Breast epithelium (tissue), 4 donors: ENCODE measurements around the gene SMURF1. TPM values are rescaled to one million over a fixed set of nuclear protein-coding genes. Genes with fewer than 3 reads are reported as not detected.

ENCODE experiments used
- DNase-seq, 2 donors: peaks; one replicate each; pipeline ENCODE4 v3.0.0-alpha.2; 2019; ENCODE audit warnings: low spot score in 2 of 2
- H3K27ac ChIP-seq, 2 donors: fragments of 200-600 bp; sonication (generic) in 1 of 2; one replicate each; pipeline ENCODE4 v1.5.1; 2016 to 2019; ENCODE audit warnings: mild to moderate bottlenecking in 1 of 2
- H3K27me3 ChIP-seq, 2 donors: fragments of 200-600 bp; sonication (generic) in 1 of 2; one replicate each; pipeline versions ENCODE4 v1.5.1 to v1.6.0; 2017 to 2019; ENCODE audit warnings: control low read depth in 1 of 2, mild to moderate bottlenecking in 1 of 2
- H3K36me3 ChIP-seq: fragments of 200-600 bp; one replicate; pipeline ENCODE4 v1.5.1; 2019
- H3K4me1 ChIP-seq, 2 donors: fragments of 200-600 bp; sonication (generic); one replicate each; pipeline ENCODE4 v1.5.1; 2016 to 2019; ENCODE audit warnings: control low read depth in 1 of 2
- H3K4me3 ChIP-seq, 3 donors: fragments of 200-600 bp; sonication (generic); 1 replicate in 2 of 3; 2 replicates in 1 of 3; pipeline ENCODE4 v1.5.1; 2016 to 2019; ENCODE audit warnings: mild to moderate bottlenecking in 3 of 3, moderate library complexity in 2 of 3
- H3K9me3 ChIP-seq, 2 donors: fragments of 200-600 bp; sonication (generic) in 1 of 2; one replicate each; pipeline ENCODE4 v1.5.1; 2016 to 2019; ENCODE audit warnings: control low read depth in 1 of 2
- CTCF ChIP-seq, 3 donors: fragments of 450-650 bp; IDR thresholded peaks; one replicate each; pipeline ENCODE4 v1.5.1; 2016 to 2017; ENCODE audit warnings: antibody characterized with exemption in 3 of 3, mild to moderate bottlenecking in 3 of 3, moderate library complexity in 3 of 3
- POLR2A ChIP-seq: fragments of 450-650 bp; IDR thresholded peaks from one replicate; pipeline ENCODE4 v1.6.1; 2016; ENCODE audit warnings: antibody characterized with exemption, mild to moderate bottlenecking, moderate library complexity
- POLR2AphosphoS5 ChIP-seq, 3 donors: sonication (generic); formaldehyde crosslinking; IDR thresholded peaks; one replicate each; pipeline ENCODE4 v1.6.1; 2017; ENCODE audit warnings: antibody characterized with exemption in 3 of 3
- intact Hi-C: fragments of 100-400 bp; cut with DNase I; formaldehyde crosslinking; loops from one replicate; pipeline ENCODE4 v1.15.1; 2023; ENCODE audit warnings: low total_unique reads
- total RNA-seq, 3 donors: library from RNA; depleted of rRNA; stranded (reverse); fragments of >200 nt; gene quantifications; one replicate each; pipeline ENCODE4 v1.1.0, GENCODE V29; 2016

Gene SMURF1
- total RNA-seq, 3 donors from 2014 or later, result 20.2 to 28.7 (median 25.9) TPM

- H3K4me1 ChIP-seq, result no peaks in the 10 kb centered on the region
- TF ChIP-seq POLR2AphosphoS5 (IDR thresholded peaks at IDR 0.05) (no peak), POLR2A (no peak), CTCF (IDR thresholded peaks at IDR 0.05) (no peak)
- H3K9me3 ChIP-seq, result peaks cover 0 to 9% of the 10 kb centered on the region in 2 donors
- no peak for DNase-seq
- no peaks in the 10 kb centered on the region for H3K27me3 ChIP-seq
- peaks cover 12% of the 10 kb centered on the region for H3K36me3 ChIP-seq
- no peak overlapping the region for H3K4me3 ChIP-seq
- H3K27ac ChIP-seq, result peak overlapping the region; percentile 71 to 79
- intact Hi-C loops, result loop anchor here (10.0 kb wide), 1 partner anchor 284 kb away; no protein-coding TSS in a partner anchor
Observed at GRCh38 chr7:99030457-99030856, 113.5 kb downstream of the SMURF1 start.

GRCh38 chr7:99029466-99030435 lies 114.2 kb downstream of the SMURF1 start:
- Histone ChIP-seq H3K4me3 (no peak overlapping the region), H3K27ac (peak overlapping the region; percentile 71 to 79), H3K4me1 (no peaks in the 10 kb centered on the region), H3K27me3 (no peaks in the 10 kb centered on the region), H3K36me3 (peaks cover 10% of the 10 kb centered on the region), H3K9me3 (peaks cover 0 to 9% of the 10 kb centered on the region in 2 donors)
- intact Hi-C loops, result loop anchor here (10.0 kb wide), 1 partner anchor 285 kb away; no protein-coding TSS in a partner anchor
- peak in 1 of 2 donors; percentile 17 for DNase-seq
- TF ChIP-seq POLR2AphosphoS5 (IDR thresholded peaks at IDR 0.05) (no peak), CTCF (IDR thresholded peaks at IDR 0.05) (no peak), POLR2A (no peak)

- Histone ChIP-seq H3K9me3 (peaks cover 0 to 9% of the 10 kb centered on the region in 2 donors), H3K4me3 (no peak overlapping the region), H3K27me3 (no peaks in the 10 kb centered on the region), H3K36me3 (peaks cover 10% of the 10 kb centered on the region), H3K4me1 (no peaks in the 10 kb centered on the region), H3K27ac (peak overlapping the region in 1 of 2 donors; percentile 79)
- DNase-seq, result no peak
- TF ChIP-seq POLR2AphosphoS5 (IDR thresholded peaks at IDR 0.05) (no peak), CTCF (IDR thresholded peaks at IDR 0.05) (no peak), POLR2A (no peak)
- intact Hi-C loops, result no loop called here
Observed at GRCh38 chr7:99028261-99028973, 115.5 kb downstream of the SMURF1 start.

- no peak for DNase-seq
- Histone ChIP-seq H3K27me3 (no peaks in the 10 kb centered on the region), H3K27ac (peak overlapping the region in 1 of 2 donors; percentile 51), H3K9me3 (peaks cover 0 to 9% of the 10 kb centered on the region in 2 donors), H3K36me3 (peaks cover 10% of the 10 kb centered on the region), H3K4me3 (no peak overlapping the region), H3K4me1 (no peaks in the 10 kb centered on the region)
- no peak for TF ChIP-seq POLR2A
- TF ChIP-seq CTCF (IDR thresholded peaks at IDR 0.05), result no peak
- no peak for TF ChIP-seq POLR2AphosphoS5 (IDR thresholded peaks at IDR 0.05)
- intact Hi-C loops, result no loop called here
Observed at GRCh38 chr7:99027841-99028240, 116.1 kb downstream of the SMURF1 start.
